AG09319 (cell line): ENCODE results near the gene SLC47A1.
"Not testable (repeated sequence)": the region's sequence is repeated elsewhere in the genome, so short reads cannot be mapped to it uniquely, and the experiment has no call there.

Experiments used
- DNase-seq: peaks from one replicate; pipeline ENCODE4 v3.0.0-alpha.2; 2010; ENCODE audit warnings: low read depth; ENCODE audit errors: extremely low read depth
- CTCF ChIP-seq: IDR thresholded peaks from 2 replicates; pipeline ENCODE4 v1.5.1; 2011; ENCODE audit warnings: low read depth, mild to moderate bottlenecking, inconsistent platforms, low read length, moderate library complexity

The SLC47A1 gene

GRCh38 chr17:19510903-19511302, 22.8 kb upstream of the SLC47A1 start:
- no peak for DNase-seq
- TF ChIP-seq CTCF = no peak

- DNase-seq = peak; percentile 30
- peak; percentile 92 for TF ChIP-seq CTCF
Measured at GRCh38 chr17:19513897-19514488, 19.7 kb upstream of the SLC47A1 start.

GRCh38 chr17:19517699-19518098, 16.0 kb upstream of the SLC47A1 start:
- no peak for DNase-seq
- TF ChIP-seq CTCF = no peak

- not testable (repeated sequence) for DNase-seq
Measured at GRCh38 chr17:19519388-19520291, 14.0 kb upstream of the SLC47A1 start.

- DNase-seq = no peak
- no peak for TF ChIP-seq CTCF
Measured at GRCh38 chr17:19520641-19521040, 13.0 kb upstream of the SLC47A1 start.

GRCh38 chr17:19523690-19524089, 10.0 kb upstream of the SLC47A1 start:
- no peak for DNase-seq
- no peak for TF ChIP-seq CTCF

- DNase-seq = not testable (repeated sequence)
Measured at GRCh38 chr17:19526950-19527349, 6.7 kb upstream of the SLC47A1 start.

GRCh38 chr17:19531780-19532501, 1.7 kb upstream of the SLC47A1 start:
- DNase-seq = no peak
- no peak for TF ChIP-seq CTCF
